HG03378 (cell line): Measurements from ENCODE around the gene PTPRA.
"Not testable (repeated sequence)": the region's sequence is repeated elsewhere in the genome, so short reads cannot be mapped to it uniquely, and the experiment has no call there.

Source experiments
- ATAC-seq: cut with Tn5 transposase; IDR thresholded peaks from one replicate; pipeline ENCODE4 v1.9.1; 2021; ENCODE audit warnings: mild to moderate bottlenecking, moderate library complexity; ENCODE audit not compliant: unreplicated experiment

Gene PTPRA

GRCh38 chr20:3067139-3068014 is 194.1 kb downstream of the PTPRA start:
- ATAC-seq: no peak

GRCh38 chr20:3068075-3068474 is 194.8 kb downstream of the PTPRA start:
- no peak for ATAC-seq

GRCh38 chr20:3068986-3069900 is 196.0 kb downstream of the PTPRA start:
- no peak for ATAC-seq

GRCh38 chr20:3070725-3071124 is 197.4 kb downstream of the PTPRA start:
- ATAC-seq: no peak

- no peak for ATAC-seq
These were observed 198.0 kb downstream of the PTPRA start for GRCh38 chr20:3071266-3071609.

GRCh38 chr20:3071610-3072529 is 198.6 kb downstream of the PTPRA start, which contains the start of gene OXT:
Gene OXT (plus strand): TSS chr20:3071620. CDS start chr20:3071656, 36 bp downstream.
- no peak for ATAC-seq

GRCh38 chr20:3072530-3073250 is 199.4 kb downstream of the PTPRA start:
- ATAC-seq: no peak

GRCh38 chr20:3073251-3073643 is 200.0 kb downstream of the PTPRA start:
- ATAC-seq: not testable (repeated sequence)

GRCh38 chr20:3074812-3075211 is 201.5 kb downstream of the PTPRA start:
- no peak for ATAC-seq

GRCh38 chr20:3075315-3075714 is 202.0 kb downstream of the PTPRA start:
- not testable (repeated sequence) for ATAC-seq

- ATAC-seq: no peak
These were observed 204.4 kb downstream of the PTPRA start for GRCh38 chr20:3077618-3078134.

- ATAC-seq: no peak
These were observed 207.7 kb downstream of the PTPRA start for GRCh38 chr20:3080939-3081388.

- no peak for ATAC-seq
These were observed 208.4 kb downstream of the PTPRA start for GRCh38 chr20:3081641-3082040.

GRCh38 chr20:3082306-3082951 is 209.1 kb downstream of the PTPRA start:
- no peak for ATAC-seq

GRCh38 chr20:3082955-3083952 is 210.0 kb downstream of the PTPRA start:
- ATAC-seq: no peak

- ATAC-seq: no peak
These were observed 211.2 kb downstream of the PTPRA start, which contains the start of gene AVP for GRCh38 chr20:3084283-3084985. Gene AVP (minus strand): TSS chr20:3084724. CDS start chr20:3084674, 50 bp downstream.

GRCh38 chr20:3084986-3085360 is 211.7 kb downstream of the PTPRA start:
- ATAC-seq: no peak
